Ishikawa (cell line): ENCODE results near the gene TTC16.

Source experiments
- CEBPB ChIP-seq: IDR thresholded peaks from 2 replicates; pipeline ENCODE4 v1.6.1; 2012
- CREB1 ChIP-seq: IDR thresholded peaks from 2 replicates; pipeline ENCODE4 v1.6.1; 2012; ENCODE audit warnings: low read depth
- EGR1 ChIP-seq: IDR thresholded peaks from 2 replicates; pipeline ENCODE4 v1.6.1; 2012
- EP300 ChIP-seq: IDR thresholded peaks from 2 replicates; pipeline ENCODE4 v1.6.1; 2012; ENCODE audit warnings: borderline replicate concordance
- FOXM1 ChIP-seq: IDR thresholded peaks from 2 replicates; pipeline ENCODE4 v1.6.1; 2012; ENCODE audit warnings: low read depth, borderline replicate concordance
- MAX ChIP-seq: IDR thresholded peaks from 2 replicates; pipeline ENCODE4 v1.6.1; 2012
- NFIC ChIP-seq: IDR thresholded peaks from 2 replicates; pipeline ENCODE4 v1.6.1; 2012
- RAD21 ChIP-seq: IDR thresholded peaks from 2 replicates; pipeline ENCODE4 v1.6.1; 2012; ENCODE audit warnings: low read depth
- REST ChIP-seq: IDR thresholded peaks from 2 replicates; pipeline ENCODE4 v1.6.1; 2012; ENCODE audit warnings: low read depth, mild to moderate bottlenecking
- TAF1 ChIP-seq: IDR thresholded peaks from 2 replicates; pipeline ENCODE4 v1.6.1; 2012; ENCODE audit warnings: low read depth, mild to moderate bottlenecking
- TCF12 ChIP-seq: IDR thresholded peaks from 2 replicates; pipeline ENCODE4 v1.6.1; 2012; ENCODE audit warnings: low read depth
- TEAD4 ChIP-seq: IDR thresholded peaks from 2 replicates; pipeline ENCODE4 v1.6.1; 2012
- USF1 ChIP-seq: IDR thresholded peaks from 2 replicates; pipeline ENCODE4 v1.6.1; 2012
- YY1 ChIP-seq: IDR thresholded peaks from 2 replicates; pipeline ENCODE4 v1.6.1; 2012; ENCODE audit warnings: low read depth
- ZBTB7A ChIP-seq: IDR thresholded peaks from 2 replicates; pipeline ENCODE4 v1.6.1; 2012; ENCODE audit warnings: low read depth

The TTC16 gene

GRCh38 chr9:127714020-127714750, 1.7 kb upstream of the TTC16 start:
- TF ChIP-seq ZBTB7A (no peak), FOXM1 (no peak), USF1 (no peak), CEBPB (no peak), RAD21 (no peak), TEAD4 (no peak), TAF1 (no peak), REST (no peak), TCF12 (no peak), YY1 (no peak), EP300 (no peak), CREB1 (no peak), EGR1 (no peak), MAX (no peak), NFIC (no peak)

- TF ChIP-seq MAX (no peak), USF1 (no peak), EGR1 (no peak), YY1 (no peak), ZBTB7A (peak; percentile 75; the same call in 1 of the 2 replicates)
These were observed 869 bp upstream of the TTC16 start for GRCh38 chr9:127714951-127715469.

- TF ChIP-seq FOXM1 (no peak), CREB1 (no peak), EGR1 (no peak), TAF1 (no peak), TEAD4 (no peak), ZBTB7A (no peak), TCF12 (no peak), CEBPB (no peak)
These were observed 533 bp downstream of the TTC16 start for GRCh38 chr9:127716412-127716811.

GRCh38 chr9:127717766-127718165, 1.9 kb downstream of the TTC16 start:
- TF ChIP-seq REST (no peak), CREB1 (no peak), CEBPB (no peak), ZBTB7A (no peak), FOXM1 (no peak)

- TF ChIP-seq CREB1 (no peak), NFIC (no peak), CEBPB (no peak), TCF12 (no peak), FOXM1 (no peak)
These were observed 4.4 kb downstream of the TTC16 start for GRCh38 chr9:127720031-127720864.

- TF ChIP-seq TAF1 (no peak), USF1 (no peak), TEAD4 (no peak), EGR1 (no peak)
These were observed 5.0 kb downstream of the TTC16 start for GRCh38 chr9:127720865-127721227.
